D721Med (cell line): ENCODE data around the gene ST6GAL1.
"Not testable (repeated sequence)": the region's sequence is repeated elsewhere in the genome, so short reads cannot be mapped to it uniquely, and the experiment has no call there.

Experiments
- DNase-seq: peaks from one replicate; pipeline ENCODE4 v3.0.0; 2011; ENCODE audit warnings: low spot score; ENCODE audit not compliant: insufficient read length
- FAIRE-seq: peaks from 2 replicates; lab custom pipeline; 2011; peaks lifted over from hg19 to GRCh38; lab: Jason Lieb, UNC
- TF ChIP-seq, protein P1 (sequence below): IDR thresholded peaks from 2 replicates; pipeline ENCODE4 v1.5.1; 2012; ENCODE audit warnings: mild to moderate bottlenecking, control low read depth; ENCODE audit not compliant: insufficient read depth; ENCODE audit errors: missing control alignments

ST6GAL1 gene

DNA sequence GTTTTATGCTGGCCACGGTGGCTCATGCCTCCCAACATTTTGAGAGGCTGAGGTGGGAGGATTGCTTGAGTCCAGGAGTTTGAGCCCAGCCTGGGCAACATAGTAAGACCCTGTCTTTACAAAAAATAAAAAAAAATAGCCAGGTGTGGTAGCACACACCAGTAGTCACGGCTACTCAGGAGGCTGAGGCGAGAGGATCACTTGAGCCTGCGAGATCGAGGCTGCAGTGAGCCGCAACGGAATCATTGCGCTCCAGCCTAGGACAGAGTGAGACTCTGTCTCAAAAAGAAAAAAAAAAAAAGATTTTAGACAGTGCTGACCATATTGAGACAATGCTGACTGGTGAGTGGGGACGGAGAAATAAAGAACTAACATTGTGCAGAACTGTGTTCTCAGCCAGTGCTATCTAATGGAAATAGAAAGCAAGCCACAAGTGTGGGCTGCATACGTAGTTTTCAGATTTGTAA, 67.2 kb downstream of the ST6GAL1 start:
- FAIRE-seq (no peak), DNase-seq (no peak)
- TF ChIP-seq, protein P1, sequence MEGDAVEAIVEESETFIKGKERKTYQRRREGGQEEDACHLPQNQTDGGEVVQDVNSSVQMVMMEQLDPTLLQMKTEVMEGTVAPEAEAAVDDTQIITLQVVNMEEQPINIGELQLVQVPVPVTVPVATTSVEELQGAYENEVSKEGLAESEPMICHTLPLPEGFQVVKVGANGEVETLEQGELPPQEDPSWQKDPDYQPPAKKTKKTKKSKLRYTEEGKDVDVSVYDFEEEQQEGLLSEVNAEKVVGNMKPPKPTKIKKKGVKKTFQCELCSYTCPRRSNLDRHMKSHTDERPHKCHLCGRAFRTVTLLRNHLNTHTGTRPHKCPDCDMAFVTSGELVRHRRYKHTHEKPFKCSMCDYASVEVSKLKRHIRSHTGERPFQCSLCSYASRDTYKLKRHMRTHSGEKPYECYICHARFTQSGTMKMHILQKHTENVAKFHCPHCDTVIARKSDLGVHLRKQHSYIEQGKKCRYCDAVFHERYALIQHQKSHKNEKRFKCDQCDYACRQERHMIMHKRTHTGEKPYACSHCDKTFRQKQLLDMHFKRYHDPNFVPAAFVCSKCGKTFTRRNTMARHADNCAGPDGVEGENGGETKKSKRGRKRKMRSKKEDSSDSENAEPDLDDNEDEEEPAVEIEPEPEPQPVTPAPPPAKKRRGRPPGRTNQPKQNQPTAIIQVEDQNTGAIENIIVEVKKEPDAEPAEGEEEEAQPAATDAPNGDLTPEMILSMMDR, result no peak

DNA sequence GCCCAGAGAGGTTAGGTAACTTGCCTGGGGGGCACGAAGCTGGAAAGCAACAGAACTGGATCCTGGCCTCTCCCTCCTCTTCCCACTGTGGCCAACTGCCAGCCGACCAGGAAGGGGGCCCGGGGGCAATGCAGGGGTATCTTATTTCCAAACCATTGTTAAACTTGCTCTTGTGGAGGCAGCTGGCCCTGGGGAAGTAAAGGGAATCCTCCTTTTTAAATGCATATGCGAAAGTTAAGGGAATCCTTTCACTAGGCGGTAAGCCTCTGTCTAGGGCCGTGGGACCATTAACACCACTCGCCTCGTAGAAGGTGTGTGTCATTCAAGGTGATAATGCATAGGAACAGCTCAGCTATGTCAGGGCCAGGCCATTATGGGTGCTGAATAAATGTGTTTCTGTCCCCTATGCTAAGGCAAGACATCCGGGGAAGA, 68.6 kb downstream of the ST6GAL1 start:
- FAIRE-seq, result no peak
- no peak for DNase-seq
- TF ChIP-seq, protein P1, result no peak

DNA sequence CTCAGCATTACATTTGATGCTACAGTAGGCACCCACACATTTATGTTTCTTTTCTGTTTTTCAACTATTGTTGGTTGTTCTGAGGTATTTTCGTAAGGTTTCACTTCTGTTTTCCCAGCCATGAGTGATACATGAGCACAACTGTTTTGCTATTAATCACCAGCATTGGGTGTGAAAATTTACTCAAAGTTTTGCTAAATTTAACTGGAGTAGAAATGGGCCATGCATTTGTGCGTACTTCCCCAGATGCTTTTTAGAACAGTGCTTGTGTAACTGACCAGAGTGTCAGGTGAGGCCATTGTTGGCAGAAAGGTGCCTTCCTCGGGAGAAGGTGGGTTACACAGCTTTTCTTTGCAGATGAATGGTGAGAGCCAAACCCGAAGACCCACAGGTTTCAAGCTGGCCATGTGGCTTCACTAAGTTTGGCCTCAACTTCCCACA, 70.4 kb downstream of the ST6GAL1 start:
- TF ChIP-seq, protein P1, result no peak
- no peak for FAIRE-seq
- DNase-seq, result no peak

DNA sequence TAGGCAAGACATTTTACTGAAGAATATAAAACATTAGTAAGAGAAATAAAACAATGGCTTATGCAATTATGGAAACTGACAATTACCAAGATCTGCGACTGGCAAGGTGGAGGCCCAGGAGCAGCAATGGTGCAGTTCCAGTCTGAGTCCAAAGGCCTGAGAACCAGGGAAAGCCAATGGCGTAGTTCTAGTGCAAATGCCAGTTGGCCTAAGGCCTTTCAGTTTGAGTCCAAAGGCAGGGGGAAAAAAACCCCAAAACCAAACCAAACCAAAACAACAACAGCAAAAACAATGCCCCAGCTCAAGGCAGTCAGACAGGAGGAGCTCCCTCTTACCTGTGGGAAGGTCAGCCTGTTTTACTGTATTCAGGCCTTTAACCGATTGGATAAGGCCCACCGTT, 72.6 kb downstream of the ST6GAL1 start:
- FAIRE-seq, result no peak
- TF ChIP-seq, protein P1, result no peak

DNA sequence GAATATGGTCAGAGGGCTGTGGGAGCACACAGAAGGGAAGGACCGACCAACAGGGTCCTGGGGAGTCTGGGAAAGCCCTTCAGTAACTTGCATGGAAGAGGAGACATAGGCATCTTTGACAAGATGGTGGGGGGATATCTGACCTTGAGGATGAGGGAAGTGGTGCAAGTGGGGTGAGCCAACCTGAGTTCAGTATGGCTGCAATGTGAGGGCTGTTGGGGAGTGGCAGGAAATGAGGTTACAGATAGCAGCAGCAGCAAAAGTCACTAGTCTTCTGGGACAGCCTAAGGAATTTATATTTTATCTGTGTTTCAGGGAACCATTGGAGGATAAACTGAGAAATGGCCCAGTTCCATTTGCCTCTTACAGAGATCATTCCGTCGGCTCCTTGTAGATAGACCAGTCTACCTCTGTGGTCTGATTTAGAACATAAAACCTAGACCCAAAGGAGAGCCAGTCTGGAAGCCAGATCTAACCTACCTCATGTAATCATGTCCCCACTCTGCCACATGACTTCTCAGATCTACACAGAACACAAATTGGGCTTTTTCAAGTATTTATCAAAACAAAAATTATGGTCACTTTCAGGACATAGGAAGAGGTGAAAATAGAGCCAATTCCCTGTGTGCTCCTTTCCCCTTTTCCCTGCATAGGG, 75.6 kb downstream of the ST6GAL1 start:
- DNase-seq (no peak), FAIRE-seq (no peak)
- TF ChIP-seq, protein P1, result no peak

More for the DNA sequence above, 72.6 kb downstream of the ST6GAL1 start:
- DNase-seq, result no peak

DNA sequence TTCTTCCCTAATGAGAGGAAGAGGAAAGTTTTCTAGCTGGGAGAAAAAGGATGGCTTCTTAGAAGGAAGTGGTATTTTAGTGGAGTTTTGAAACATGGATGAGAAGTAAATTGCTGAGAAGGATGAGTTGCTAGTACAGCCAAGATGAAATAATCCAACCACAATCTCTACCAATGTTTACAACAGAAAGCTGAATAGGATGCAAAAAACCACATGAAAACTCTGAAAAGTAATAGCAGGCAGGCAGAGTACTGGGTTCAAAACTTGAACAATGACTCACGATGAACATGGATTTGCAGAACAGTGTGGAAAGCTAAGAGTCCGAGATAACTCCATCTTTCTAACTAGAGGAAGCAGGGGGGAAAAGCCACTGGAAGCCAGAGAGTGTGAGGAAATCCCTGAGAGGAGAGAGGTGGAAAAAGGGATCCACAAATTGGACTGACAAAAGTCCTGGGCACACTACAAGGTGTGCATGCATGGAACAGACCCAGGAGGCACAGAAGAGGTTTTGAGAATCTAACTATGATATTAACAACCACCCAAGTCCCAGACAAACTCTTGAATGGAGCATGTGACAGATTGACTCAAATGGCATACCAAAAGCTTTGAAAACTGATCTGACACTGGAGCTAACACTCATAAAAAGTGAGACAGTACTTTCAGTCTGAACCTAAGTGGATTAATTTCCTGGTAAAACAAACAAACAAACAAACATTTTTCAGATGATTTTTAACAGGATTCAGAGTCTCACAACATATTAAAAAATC, 76.7 kb downstream of the ST6GAL1 start:
- TF ChIP-seq, protein P1, result no peak
- DNase-seq (no peak), FAIRE-seq (no peak)

DNA sequence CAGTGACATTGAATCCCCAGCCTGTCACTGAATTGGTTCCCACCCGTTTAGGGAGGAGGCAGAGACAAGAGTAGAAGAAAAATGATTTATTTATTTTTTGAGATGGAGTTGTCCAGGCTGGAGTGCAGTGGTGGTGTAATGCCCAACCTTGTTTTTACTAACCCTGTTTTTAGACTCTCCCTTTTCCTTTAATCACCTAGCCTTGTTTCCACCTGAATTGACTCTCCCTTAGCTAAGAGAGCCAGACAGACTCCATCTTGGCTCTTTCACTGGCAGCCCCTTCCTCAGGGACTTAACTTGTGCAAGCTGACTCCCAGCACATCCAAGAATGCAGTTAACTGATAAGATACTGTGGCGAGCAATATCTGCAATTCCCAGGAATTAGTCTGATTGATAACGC, 80.1 kb downstream of the ST6GAL1 start:
- FAIRE-seq, DNase-seq: not testable (repeated sequence)
